ENCODE results near the gene PAGE4. TPM values are rescaled to one million over a fixed set of nuclear protein-coding genes. Genes with fewer than 3 reads are reported as not detected.

PAGE4 gene
- total RNA-seq, 1 experiment from 2014 or later, result not detected

GRCh38 chrX:49858341-49858740 is 29.2 kb downstream of the PAGE4 start:
- H3K9ac ChIP-seq (ENCODE audit: low read length), result no peak overlapping the region
- no peaks in the 10 kb centered on the region for H3K79me2 ChIP-seq (ENCODE audit: low read length)
- H3K4me2 ChIP-seq (ENCODE audit: low read length), result no peak overlapping the region
- ATAC-seq (no peak), DNase-seq (no peak)
- intact Hi-C loops (cut with micrococcal nuclease), result no loop called here
- H3K9me2 ChIP-seq (replicated peaks; ENCODE audit: low read length), result no peaks in the 10 kb centered on the region
- TF ChIP-seq EZH2phosphoT487 (IDR thresholded peaks at IDR 0.05; ENCODE audit: borderline replicate concordance, low read length) (no peak), CTCF (conservative IDR thresholded peaks at IDR 0.05; ENCODE audit: low read depth, low read length) (no peak), EZH2 (IDR thresholded peaks at IDR 0.05; ENCODE audit: low read length, unreplicated experiment) (no peak)
- H3K4me3 ChIP-seq (ENCODE audit: low read length), result no peak overlapping the region
- H3K27me3 ChIP-seq (ENCODE audit: low read length), result 0 out of 2 replicates have a peak, but pooled peaks cover 10% of the 10 kb centered on the region
- POLR2A ChIA-PET (ENCODE audit: unreplicated experiment), result no interaction called here
- BruUV-seq (replicated peaks), result no TSS peak
- H3K27ac ChIP-seq (ENCODE audit: low read length), result no peak overlapping the region
- H4K20me1 ChIP-seq (ENCODE audit: low read length), result no peaks in the 10 kb centered on the region
- no peaks in the 10 kb centered on the region for H3F3A ChIP-seq (ENCODE audit: low read length, unreplicated experiment)
- H3K36me3 ChIP-seq (ENCODE audit: low read depth, low read length), result no peaks in the 10 kb centered on the region
- no peak overlapping the region for H2AFZ ChIP-seq (ENCODE audit: low read length)
- H3K4me1 ChIP-seq (ENCODE audit: insufficient read depth, low read length), result no peaks in the 10 kb centered on the region
- CTCF ChIA-PET, result no interaction called here
- H3K9me3 ChIP-seq (ENCODE audit: low read length), result no peaks in the 10 kb centered on the region

- 0 out of 2 replicates have a peak, but pooled peaks cover 9% of the 10 kb centered on the region for H3K27me3 ChIP-seq (ENCODE audit: low read length)
- H3K9ac ChIP-seq (ENCODE audit: low read length), result no peak overlapping the region
- no TSS peak for BruUV-seq (replicated peaks)
- no peaks in the 10 kb centered on the region for H4K20me1 ChIP-seq (ENCODE audit: low read length)
- DNase-seq, result no peak
- no peaks in the 10 kb centered on the region for H3K4me1 ChIP-seq (ENCODE audit: insufficient read depth, low read length)
- ChIA-PET POLR2A (ENCODE audit: unreplicated experiment) (no interaction called here), CTCF (no interaction called here)
- no peak for TF ChIP-seq CTCF (conservative IDR thresholded peaks at IDR 0.05; ENCODE audit: low read depth, low read length)
- no peak for TF ChIP-seq EZH2 (IDR thresholded peaks at IDR 0.05; ENCODE audit: low read length, unreplicated experiment)
- no peak for TF ChIP-seq EZH2phosphoT487 (IDR thresholded peaks at IDR 0.05; ENCODE audit: borderline replicate concordance, low read length)
- intact Hi-C loops (cut with micrococcal nuclease), result no loop called here
- H3K9me2 ChIP-seq (replicated peaks; ENCODE audit: low read length), result no peaks in the 10 kb centered on the region
- H3F3A ChIP-seq (ENCODE audit: low read length, unreplicated experiment), result no peaks in the 10 kb centered on the region
- no peak overlapping the region for H3K27ac ChIP-seq (ENCODE audit: low read length)
- no peaks in the 10 kb centered on the region for H3K79me2 ChIP-seq (ENCODE audit: low read length)
- no peaks in the 10 kb centered on the region for H3K36me3 ChIP-seq (ENCODE audit: low read depth, low read length)
- H3K4me2 ChIP-seq (ENCODE audit: low read length), result no peak overlapping the region
- ATAC-seq, result no peak
- no peaks in the 10 kb centered on the region for H3K9me3 ChIP-seq (ENCODE audit: low read length)
- H2AFZ ChIP-seq (ENCODE audit: low read length), result no peak overlapping the region
- H3K4me3 ChIP-seq (ENCODE audit: low read length), result no peak overlapping the region
Observed at GRCh38 chrX:49859491-49859890, 30.4 kb downstream of the PAGE4 start.

- POLR2A ChIA-PET (ENCODE audit: unreplicated experiment), result no interaction called here
- Histone ChIP-seq H3K4me2 (ENCODE audit: low read length) (no peak overlapping the region), H3K9ac (ENCODE audit: low read length) (no peak overlapping the region), H4K20me1 (ENCODE audit: low read length) (no peaks in the 10 kb centered on the region), H3K4me1 (ENCODE audit: insufficient read depth, low read length) (no peaks in the 10 kb centered on the region), H3K9me3 (ENCODE audit: low read length) (no peaks in the 10 kb centered on the region), H3F3A (ENCODE audit: low read length, unreplicated experiment) (no peaks in the 10 kb centered on the region), H2AFZ (ENCODE audit: low read length) (no peak overlapping the region), H3K27ac (ENCODE audit: low read length) (no peak overlapping the region), H3K4me3 (ENCODE audit: low read length) (no peak overlapping the region), H3K9me2 (replicated peaks; ENCODE audit: low read length) (no peaks in the 10 kb centered on the region), H3K79me2 (ENCODE audit: low read length) (no peaks in the 10 kb centered on the region), H3K27me3 (ENCODE audit: low read length) (0 out of 2 replicates have a peak, but pooled peaks cover 3% of the 10 kb centered on the region), H3K36me3 (ENCODE audit: low read depth, low read length) (no peaks in the 10 kb centered on the region)
- DNase-seq (no peak), ATAC-seq (no peak)
- intact Hi-C loops (cut with micrococcal nuclease), result no loop called here
- no peak for TF ChIP-seq EZH2phosphoT487 (IDR thresholded peaks at IDR 0.05; ENCODE audit: borderline replicate concordance, low read length)
- TF ChIP-seq EZH2 (IDR thresholded peaks at IDR 0.05; ENCODE audit: low read length, unreplicated experiment), result no peak
- no peak for TF ChIP-seq CTCF (conservative IDR thresholded peaks at IDR 0.05; ENCODE audit: low read depth, low read length)
- CTCF ChIA-PET, result no interaction called here
- no TSS peak for BruUV-seq (replicated peaks)
Observed at GRCh38 chrX:49860867-49861535, 31.9 kb downstream of the PAGE4 start.
